NCI-H146 treated with DMSO at 0.1 percent for 48 hours (cell line): ENCODE data around the gene FAM217A.

Experiments
- DNase-seq: peaks from one replicate; lab custom pipeline; 2025; ENCODE audit not compliant: unreplicated experiment; lab: John Stamatoyannopoulos, UW

Gene FAM217A

DNA sequence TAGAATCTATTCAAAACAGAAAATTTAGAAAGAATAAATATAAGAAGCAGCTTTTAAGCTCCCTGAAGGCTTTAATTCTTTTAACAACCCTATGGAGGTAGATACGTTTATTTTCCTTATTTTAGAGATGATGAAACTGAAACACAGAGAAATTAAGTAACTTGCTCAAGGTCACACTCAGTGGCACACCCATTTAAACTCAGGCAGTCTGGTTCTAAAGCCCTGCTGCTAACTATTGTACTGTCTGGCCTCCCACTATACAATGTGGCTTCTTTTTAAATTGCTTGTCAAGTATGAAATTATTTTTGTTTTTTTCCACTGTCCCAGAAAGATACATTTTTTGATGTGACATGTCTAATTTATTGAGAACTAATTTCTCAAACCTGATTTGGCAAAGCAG is 55.7 kb downstream of the FAM217A start:
- no peak for DNase-seq

DNA sequence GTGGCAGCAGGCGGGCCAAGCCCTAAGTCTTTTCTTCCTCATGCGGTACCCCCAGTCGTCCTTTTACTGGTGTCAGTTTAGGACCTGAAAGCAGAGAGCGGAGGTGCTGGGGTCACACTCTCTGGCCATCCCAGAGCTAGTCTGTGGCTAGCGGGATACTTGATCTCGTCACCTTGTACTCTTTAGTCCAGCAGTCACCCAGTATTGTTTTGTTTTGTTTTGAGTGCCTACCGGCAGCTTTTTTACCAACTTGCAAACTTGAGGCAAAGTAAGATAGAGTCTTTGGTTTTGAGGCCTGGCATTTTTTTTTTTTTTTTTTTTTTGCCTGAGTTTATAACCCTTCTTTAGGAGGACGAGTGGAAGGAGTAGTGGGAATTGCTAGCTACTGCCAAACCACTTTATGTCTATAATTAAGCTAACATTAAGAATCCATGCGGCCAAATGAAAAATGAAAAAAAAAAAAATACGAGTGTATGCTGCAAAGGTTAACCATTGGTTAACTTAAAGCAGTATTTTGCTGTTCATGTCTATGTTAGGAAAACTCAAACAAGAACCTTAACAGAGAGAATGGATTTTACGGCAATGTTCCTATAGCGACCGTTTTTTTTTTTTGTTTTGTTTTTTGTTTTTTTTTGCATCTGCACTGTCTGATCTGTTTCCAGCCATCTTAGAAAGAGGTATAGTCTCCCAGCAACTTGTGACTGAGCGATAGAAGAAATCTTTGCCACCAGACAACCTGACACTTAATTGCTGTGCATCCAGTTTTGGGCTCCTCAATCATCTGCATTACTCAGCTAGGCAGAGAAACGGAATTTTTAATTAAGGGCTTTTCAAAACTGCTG is 56.9 kb downstream of the FAM217A start:
- DNase-seq = peak; percentile 33

DNA sequence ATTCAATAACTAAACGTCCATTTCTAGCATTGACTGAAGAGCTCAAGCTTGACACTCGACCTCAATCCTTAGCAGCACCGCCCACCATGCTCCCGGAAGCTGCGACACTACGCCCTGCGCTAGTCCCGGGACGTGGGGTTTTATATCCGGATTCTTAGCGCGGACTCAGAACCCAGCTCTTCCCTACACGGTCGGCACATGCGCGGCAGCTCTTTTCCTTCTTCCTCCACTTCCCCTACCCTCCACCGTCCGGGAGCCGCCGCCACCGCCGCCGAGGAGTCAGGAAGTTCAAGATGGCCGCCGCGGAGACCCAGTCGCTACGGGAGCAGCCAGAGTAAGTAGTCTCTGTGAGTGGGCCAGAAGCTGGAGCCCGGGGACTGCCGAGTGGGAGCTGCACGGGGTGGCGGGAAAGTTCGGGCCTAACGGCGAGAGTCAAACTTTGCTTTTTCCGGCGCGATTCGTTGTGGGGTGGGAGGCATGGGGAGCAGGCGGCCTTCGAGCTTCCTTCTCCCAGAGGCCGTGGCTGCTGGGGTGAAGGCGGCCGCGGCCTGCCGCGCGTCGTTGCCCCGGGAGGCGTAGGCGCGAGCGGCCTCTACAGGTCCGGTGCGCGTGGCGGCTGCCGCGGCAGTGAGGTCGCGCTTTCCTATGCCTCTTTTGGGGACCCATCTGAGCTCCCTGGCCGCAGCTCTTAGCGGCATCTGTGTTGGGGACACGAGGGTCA is 57.6 kb downstream of the FAM217A start:
- peak; percentile 82 for DNase-seq

GRCh38 chr6:4020822-4021132 is 58.2 kb downstream of the FAM217A start:
- DNase-seq = no peak

- DNase-seq = no peak
These were observed 60.1 kb downstream of the FAM217A start for GRCh38 chr6:4018924-4019236.
